SK-N-SH (cell line): Measurements from ENCODE around the gene CHPF.

Experiments used
- EP300 ChIP-seq, 2 experiments: IDR thresholded peaks; 2 replicates each; pipeline versions ENCODE4 v1.4.0 to v1.6.1; 2012; ENCODE audit warnings: borderline replicate concordance in 1 of 2, low read depth in 1 of 2, low read length in 1 of 2
- POLR2AphosphoS5 ChIP-seq: IDR thresholded peaks from 2 replicates; pipeline ENCODE4 v1.6.1; 2012; ENCODE audit warnings: low read depth, low read length
- TF ChIP-seq, protein P1 (sequence below): fragments of 200-600 bp; sonication (generic); IDR thresholded peaks from 2 replicates; pipeline ENCODE4 v1.6.1; 2017; ENCODE audit warnings: antibody characterized with exemption, mild to moderate bottlenecking, moderate library complexity

DNA sequence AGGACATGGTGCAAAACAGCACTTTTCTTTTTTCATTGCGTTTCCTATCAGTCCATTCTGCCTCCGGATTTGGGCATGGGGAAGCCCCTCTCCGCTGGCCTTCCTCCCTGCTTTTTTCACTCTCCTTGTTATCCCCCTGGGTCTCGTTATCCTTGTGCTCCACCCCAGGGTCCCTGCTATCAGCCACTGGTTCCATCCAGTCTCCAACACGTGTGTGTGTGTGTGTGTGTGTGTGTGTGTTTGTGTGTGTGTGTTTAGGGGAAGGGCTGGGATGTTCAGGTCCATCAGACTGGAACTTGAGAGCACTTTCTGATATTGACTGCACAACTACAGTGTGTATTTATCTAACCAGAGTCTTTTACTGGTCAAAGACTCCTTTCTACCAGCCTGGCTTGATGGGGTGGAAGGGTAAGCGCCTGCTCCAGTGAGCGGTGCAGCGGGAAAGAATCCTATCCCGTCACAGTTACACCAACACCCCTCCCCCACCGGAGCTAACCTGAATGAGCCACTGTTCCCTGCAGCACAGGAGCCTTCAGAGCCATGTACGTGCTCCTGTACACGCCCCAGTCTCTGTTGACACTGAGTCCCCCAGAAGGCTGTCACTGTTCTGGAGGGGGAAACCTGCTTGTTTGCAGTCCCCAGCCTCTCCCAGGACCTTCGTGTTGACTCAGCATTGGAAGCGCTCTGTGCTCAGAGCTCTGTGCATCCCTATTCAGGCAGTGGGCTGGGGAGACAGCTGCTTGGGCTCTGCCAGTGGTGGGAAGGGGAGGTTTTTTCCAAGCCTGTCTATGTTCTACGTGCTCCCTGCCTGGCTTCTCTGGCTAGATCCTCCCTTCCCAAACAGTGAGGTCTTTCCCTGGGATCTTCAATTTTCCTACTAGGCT is 33.1 kb upstream of the CHPF start:
- TF ChIP-seq EP300 (IDR thresholded peaks at IDR 0.05; ENCODE audit: borderline replicate concordance in 1 of 2, low read depth in 1 of 2, low read length in 1 of 2) (no peak), POLR2AphosphoS5 (no peak)
- TF ChIP-seq, protein P1, sequence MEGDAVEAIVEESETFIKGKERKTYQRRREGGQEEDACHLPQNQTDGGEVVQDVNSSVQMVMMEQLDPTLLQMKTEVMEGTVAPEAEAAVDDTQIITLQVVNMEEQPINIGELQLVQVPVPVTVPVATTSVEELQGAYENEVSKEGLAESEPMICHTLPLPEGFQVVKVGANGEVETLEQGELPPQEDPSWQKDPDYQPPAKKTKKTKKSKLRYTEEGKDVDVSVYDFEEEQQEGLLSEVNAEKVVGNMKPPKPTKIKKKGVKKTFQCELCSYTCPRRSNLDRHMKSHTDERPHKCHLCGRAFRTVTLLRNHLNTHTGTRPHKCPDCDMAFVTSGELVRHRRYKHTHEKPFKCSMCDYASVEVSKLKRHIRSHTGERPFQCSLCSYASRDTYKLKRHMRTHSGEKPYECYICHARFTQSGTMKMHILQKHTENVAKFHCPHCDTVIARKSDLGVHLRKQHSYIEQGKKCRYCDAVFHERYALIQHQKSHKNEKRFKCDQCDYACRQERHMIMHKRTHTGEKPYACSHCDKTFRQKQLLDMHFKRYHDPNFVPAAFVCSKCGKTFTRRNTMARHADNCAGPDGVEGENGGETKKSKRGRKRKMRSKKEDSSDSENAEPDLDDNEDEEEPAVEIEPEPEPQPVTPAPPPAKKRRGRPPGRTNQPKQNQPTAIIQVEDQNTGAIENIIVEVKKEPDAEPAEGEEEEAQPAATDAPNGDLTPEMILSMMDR: no peak
